Liver (tissue), 3 donors: ENCODE measurements around the gene LDLRAD4.

Experiments
- CTCF ChIP-seq: fragments of 150-350 bp; IDR thresholded peaks from 2 replicates; pipeline ENCODE4 v1.5.1; 2017; ENCODE audit warnings: improper control_type of control experiment, low read depth, low read length; ENCODE audit not compliant: missing input control
- EGR1 ChIP-seq, 2 donors: IDR thresholded peaks; 2 replicates each; pipeline ENCODE4 v1.6.1; 2016 to 2018; ENCODE audit warnings: antibody characterized with exemption in 2 of 2, low read depth in 2 of 2
- GABPA ChIP-seq, 2 donors: IDR thresholded peaks in 1 of 2; conservative IDR thresholded peaks in 1 of 2; 2 replicates each; pipeline ENCODE4 v1.6.1; 2016; ENCODE audit warnings: antibody characterized with exemption in 2 of 2, mild to moderate bottlenecking in 1 of 2, moderate library complexity in 1 of 2
- HNF4G ChIP-seq: IDR thresholded peaks from 2 replicates; pipeline ENCODE4 v1.6.1; 2016; ENCODE audit warnings: antibody characterized with exemption
- MAX ChIP-seq: IDR thresholded peaks from 2 replicates; pipeline ENCODE4 v1.6.1; 2016; ENCODE audit warnings: antibody characterized with exemption
- RAD21 ChIP-seq, 2 donors: IDR thresholded peaks; 2 replicates each; pipeline ENCODE4 v1.6.1; 2016; ENCODE audit warnings: antibody characterized with exemption in 2 of 2, mild to moderate bottlenecking in 2 of 2
- REST ChIP-seq: IDR thresholded peaks from 2 replicates; pipeline ENCODE4 v1.6.1; 2016; ENCODE audit warnings: antibody characterized with exemption, mild to moderate bottlenecking
- TAF1 ChIP-seq: conservative IDR thresholded peaks from 2 replicates; pipeline ENCODE4 v1.6.1; 2016; ENCODE audit warnings: antibody characterized with exemption, mild to moderate bottlenecking
- YY1 ChIP-seq: IDR thresholded peaks from 2 replicates; pipeline ENCODE4 v1.6.1; 2016; ENCODE audit warnings: antibody characterized with exemption, mild to moderate bottlenecking
- donor health status: healthy.
- donor health status: healthy.

DNA sequence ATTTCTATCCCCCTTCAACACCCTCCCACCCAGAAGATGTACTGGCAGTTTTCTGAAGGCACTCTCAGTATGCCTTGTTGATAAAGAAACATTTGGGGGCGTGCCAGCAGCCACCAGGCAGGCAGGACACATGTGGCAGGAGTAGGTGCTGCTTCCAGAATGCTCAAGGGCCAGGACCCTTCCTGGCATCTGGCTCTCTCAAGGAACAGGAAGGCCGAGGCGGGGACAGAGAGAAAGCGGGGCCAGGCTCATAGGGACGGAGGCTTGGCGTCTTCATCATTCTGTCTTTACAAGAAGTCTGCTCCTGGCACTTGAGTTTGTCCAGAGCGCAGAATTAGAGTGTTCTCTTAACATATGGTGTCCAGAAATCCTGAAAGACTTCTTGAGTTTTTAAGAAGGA lies 386.2 kb downstream of the LDLRAD4 start:
- TF ChIP-seq EGR1 (IDR thresholded peaks at IDR 0.05; ENCODE audit: low read depth in 2 of 2) (no peak), CTCF (no peak), RAD21 (IDR thresholded peaks at IDR 0.05) (no peak), YY1 (no peak), TAF1 (no peak), HNF4G (no peak), MAX (no peak), GABPA (IDR thresholded peaks at IDR 0.05 in 1 of 2, conservative IDR thresholded peaks at IDR 0.05 in 1 of 2) (no peak), REST (no peak)
